Coronary artery (tissue), 2 donors: Measurements from ENCODE around the gene HTD2.

Source experiments
- DNase-seq: peaks from one replicate; pipeline ENCODE4 v3.0.0-alpha.2; 2017; ENCODE audit warnings: low spot score
- H3K27ac ChIP-seq, 2 donors: fragments of 200-600 bp; sonication (generic); one replicate each; pipeline ENCODE4 v1.5.1; 2016 to 2019
- H3K4me3 ChIP-seq: fragments of 200-600 bp; sonication (generic); 2 replicates; pipeline ENCODE4 v1.5.1; 2016; ENCODE audit warnings: mild to moderate bottlenecking, moderate library complexity
- CTCF ChIP-seq: fragments of 200-600 bp; sonication (generic); IDR thresholded peaks from one replicate; pipeline ENCODE4 v1.5.1; 2019; ENCODE audit warnings: antibody characterized with exemption

HTD2 gene

GRCh38 chr3:58358808-58359207, 52.5 kb downstream of the HTD2 start:
- Histone ChIP-seq H3K4me3 (no peak overlapping the region), H3K27ac (no peak overlapping the region)
- no peak for TF ChIP-seq CTCF
- no peak for DNase-seq

GRCh38 chr3:58359621-58360020, 53.3 kb downstream of the HTD2 start:
- no peak overlapping the region for H3K4me3 ChIP-seq
- DNase-seq: no peak
- no peak overlapping the region for H3K27ac ChIP-seq
- TF ChIP-seq CTCF: no peak

- Histone ChIP-seq H3K4me3 (no peak overlapping the region), H3K27ac (no peak overlapping the region)
- TF ChIP-seq CTCF: no peak
- no peak for DNase-seq
These were observed 55.5 kb downstream of the HTD2 start for GRCh38 chr3:58361866-58362265.

- no peak for TF ChIP-seq CTCF
- no peak for DNase-seq
- H3K27ac ChIP-seq: no peak overlapping the region
- no peak overlapping the region for H3K4me3 ChIP-seq
These were observed 60.4 kb downstream of the HTD2 start for GRCh38 chr3:58366699-58367098.

GRCh38 chr3:58369038-58369437, 62.7 kb downstream of the HTD2 start:
- DNase-seq: no peak
- TF ChIP-seq CTCF: no peak
- Histone ChIP-seq H3K4me3 (no peak overlapping the region), H3K27ac (no peak overlapping the region)
